Natural killer cell (primary cell): ENCODE data around the gene CD248. TPM values are rescaled to one million over a fixed set of nuclear protein-coding genes. Genes with fewer than 3 reads are reported as not detected.
A peak's percentile ranks its signal among the peaks of the same experiment; 100 is the strongest.

Experiments
- ATAC-seq, 3 donors: fragments of 150-1000 bp in 2 of 3; fragments of 200-7000 bp in 1 of 3; cut with Tn5 transposase; 1 replicate in 1 of 3; 2 replicates in 2 of 3; pipeline ENCODE4 v1.10.0; 2021; ENCODE audit warnings: mild to moderate bottlenecking in 2 of 3, moderate library complexity in 2 of 3
- DNase-seq, 2 donors: peaks; one replicate each; pipeline versions ENCODE4 v3.0.0 to v3.0.0-alpha.2; 2013 to 2021; ENCODE audit warnings: mixed read lengths in 1 of 2
- H3K27ac ChIP-seq: one replicate; pipeline ENCODE4 v1.5.1; 2013; ENCODE audit warnings: mild to moderate bottlenecking, low read length
- H3K27me3 ChIP-seq: one replicate; pipeline ENCODE4 v1.6.1; 2013; ENCODE audit warnings: low read length; ENCODE audit not compliant: control insufficient read depth, insufficient read depth
- H3K36me3 ChIP-seq: one replicate; pipeline ENCODE4 v1.6.1; 2013; ENCODE audit warnings: low read length; ENCODE audit not compliant: control insufficient read depth, insufficient read depth
- H3K4me1 ChIP-seq: one replicate; pipeline ENCODE4 v1.6.1; 2013; ENCODE audit warnings: low read length; ENCODE audit not compliant: control insufficient read depth, insufficient read depth
- H3K4me3 ChIP-seq: one replicate; pipeline ENCODE4 v1.5.1; 2013; ENCODE audit warnings: low read length
- H3K9me3 ChIP-seq: one replicate; pipeline ENCODE4 v1.6.1; 2013; ENCODE audit warnings: low read length; ENCODE audit not compliant: control insufficient read depth, insufficient read depth
- H3K27ac Mint-ChIP-seq, 2 donors: one replicate each; pipeline ENCODE4 v1.8.0; 2022; ENCODE audit warnings: mild to moderate bottlenecking in 2 of 2, mixed read lengths in 2 of 2, moderate library complexity in 1 of 2
- H3K27me3 Mint-ChIP-seq, 2 donors: one replicate each; pipeline ENCODE4 v1.8.0; 2022; ENCODE audit warnings: low read depth in 2 of 2, mixed read lengths in 2 of 2
- H3K36me3 Mint-ChIP-seq: one replicate; pipeline ENCODE4 v1.8.0; 2022; ENCODE audit warnings: mixed read lengths
- H3K4me1 Mint-ChIP-seq, 2 donors: one replicate each; pipeline ENCODE4 v1.8.0; 2022; ENCODE audit warnings: mixed read lengths in 2 of 2
- H3K4me3 Mint-ChIP-seq: one replicate; pipeline ENCODE4 v1.8.0; 2022; ENCODE audit warnings: mild to moderate bottlenecking, moderate library complexity, mixed read lengths
- H3K9me3 Mint-ChIP-seq, 2 donors: one replicate each; pipeline ENCODE4 v1.8.0; 2022; ENCODE audit warnings: mixed read lengths in 2 of 2
- CTCF ChIP-seq: fragments of 200-600 bp; IDR thresholded peaks from one replicate; pipeline ENCODE4 v1.8.0; 2022; ENCODE audit warnings: antibody characterized with exemption
- WGBS: methylation state at CpG from one replicate; pipeline ENCODE4 v1.1.7; 2013; ENCODE audit warnings: missing lambda C conversion rate; ENCODE audit not compliant: insufficient coverage; 5-methylcytosine and 5-hydroxymethylcytosine counted together
- intact Hi-C: fragments of 100-400 bp; cut with micrococcal nuclease; formaldehyde crosslinking; loops from one replicate; pipeline ENCODE4 v1.14.2; 2022
- total RNA-seq, 4 donors: library from RNA; stranded (reverse); fragments of 120-200 nt in 1 of 4; gene quantifications; one replicate each; pipeline versions ENCODE4 v1.2.3 to v1.2.4, GENCODE V29; 2013 to 2022

The CD248 gene
- total RNA-seq, 3 donors from 2014 or later (not counting 1 experiment from before 2014, with no cell fraction given): 0.23 to 0.40 (median 0.32) TPM

GRCh38 chr11:66285250-66285947, 31.4 kb downstream of the CD248 start:
- H3K27ac ChIP-seq: no peak overlapping the region
- no peak for ATAC-seq
- DNase-seq: no peak
- H3K27me3 ChIP-seq: no peaks in the 10 kb centered on the region
- intact Hi-C loops: no loop called here
- peaks cover 45% of the 10 kb centered on the region for H3K4me1 ChIP-seq
- WGBS: 98% methylated on average over 12 of the region's 13 CpGs
- no peak overlapping the region for H3K4me3 ChIP-seq
- H3K36me3 ChIP-seq: peaks cover 3% of the 10 kb centered on the region
- Mint-ChIP-seq H3K27ac (peak overlapping the region in 1 of 2 donors; percentile 24), H3K36me3 (no peaks in the 10 kb centered on the region), H3K4me1 (peaks cover 21 to 59% of the 10 kb centered on the region in 2 donors), H3K27me3 (peaks cover 3 to 16% of the 10 kb centered on the region in 2 donors), H3K4me3 (no peak overlapping the region), H3K9me3 (no peaks in the 10 kb centered on the region)
- no peak for TF ChIP-seq CTCF
- H3K9me3 ChIP-seq: no peaks in the 10 kb centered on the region

- WGBS: 96% methylated on average over 16 of the region's 16 CpGs
- Histone ChIP-seq H3K27ac (no peak overlapping the region), H3K4me3 (no peak overlapping the region), H3K9me3 (no peaks in the 10 kb centered on the region), H3K36me3 (peaks cover 3% of the 10 kb centered on the region), H3K4me1 (peaks cover 38% of the 10 kb centered on the region), H3K27me3 (peaks cover 5% of the 10 kb centered on the region)
- H3K4me1 Mint-ChIP-seq: peaks cover 15 to 54% of the 10 kb centered on the region in 2 donors
- intact Hi-C loops: no loop called here
- H3K9me3 Mint-ChIP-seq: no peaks in the 10 kb centered on the region
- H3K27ac Mint-ChIP-seq: peak overlapping the region in 1 of 2 donors; percentile 71
- no peak for TF ChIP-seq CTCF
- no peaks in the 10 kb centered on the region for H3K36me3 Mint-ChIP-seq
- H3K27me3 Mint-ChIP-seq: peaks cover 3 to 14% of the 10 kb centered on the region in 2 donors
- DNase-seq (no peak), ATAC-seq (no peak)
- H3K4me3 Mint-ChIP-seq: no peak overlapping the region
These were observed 32.2 kb downstream of the CD248 start for GRCh38 chr11:66284526-66285078.

GRCh38 chr11:66283461-66284105, 33.3 kb downstream of the CD248 start:
- Histone ChIP-seq H3K4me3 (no peak overlapping the region), H3K9me3 (no peaks in the 10 kb centered on the region), H3K4me1 (peaks cover 43% of the 10 kb centered on the region), H3K27ac (no peak overlapping the region), H3K36me3 (peaks cover 3% of the 10 kb centered on the region), H3K27me3 (peaks cover 10% of the 10 kb centered on the region)
- no peak for TF ChIP-seq CTCF
- H3K9me3 Mint-ChIP-seq: no peaks in the 10 kb centered on the region
- ATAC-seq (no peak), DNase-seq (no peak)
- peaks cover 7 to 14% of the 10 kb centered on the region in 2 donors for H3K27me3 Mint-ChIP-seq
- H3K27ac Mint-ChIP-seq: peak overlapping the region; percentile 74 to 89
- H3K36me3 Mint-ChIP-seq: no peaks in the 10 kb centered on the region
- peaks cover 10 to 55% of the 10 kb centered on the region in 2 donors for H3K4me1 Mint-ChIP-seq
- intact Hi-C loops: no loop called here
- WGBS: 94% methylated on average over 13 of the region's 14 CpGs
- H3K4me3 Mint-ChIP-seq: no peak overlapping the region
